Fibroblast of lung (primary cell): ENCODE results near the gene VCAN. TPM values are rescaled to one million over a fixed set of nuclear protein-coding genes. Genes with fewer than 3 reads are reported as not detected.
A peak's percentile ranks its signal among the peaks of the same experiment; 100 is the strongest.

ENCODE experiments used
- DNase-seq, 2 donors: peaks; one replicate each; pipeline versions ENCODE4 v3.0.0 to v3.0.0-alpha.2; 2010; ENCODE audit warnings: low read depth in 2 of 2
- H2AFZ ChIP-seq: 2 replicates; pipeline ENCODE4 v1.5.1; 2012; ENCODE audit warnings: low read length, control low read depth, inconsistent platforms
- H3K27ac ChIP-seq: 2 replicates; pipeline ENCODE4 v1.5.1; 2011; ENCODE audit warnings: low read length, control low read depth; ENCODE audit not compliant: insufficient read depth
- H3K27me3 ChIP-seq: 2 replicates; pipeline ENCODE4 v1.5.1; 2011; ENCODE audit warnings: mild to moderate bottlenecking, low read length; ENCODE audit not compliant: control insufficient read depth, insufficient read depth
- H3K36me3 ChIP-seq: 2 replicates; pipeline ENCODE4 v1.5.1; 2011; ENCODE audit warnings: low read length; ENCODE audit not compliant: control insufficient read depth, insufficient read depth
- H3K4me1 ChIP-seq: 2 replicates; pipeline ENCODE4 v1.5.1; 2011; ENCODE audit warnings: low read length; ENCODE audit not compliant: control insufficient read depth, insufficient read depth; ENCODE audit errors: extremely low read depth
- H3K4me2 ChIP-seq: 2 replicates; pipeline ENCODE4 v1.5.1; 2011; ENCODE audit warnings: low read length, control low read depth; ENCODE audit not compliant: insufficient read depth; ENCODE audit errors: extremely low read depth
- H3K4me3 ChIP-seq, 4 experiments: fragments of 200-600 bp in 1 of 4; sonication (generic) in 1 of 4; replicated peaks in 1 of 4; 2 replicates each; pipeline ENCODE4 v1.5.1; 2011 to 2016; ENCODE audit warnings: low read length in 4 of 4, low read depth in 3 of 4, mild to moderate bottlenecking in 3 of 4, control low read depth in 2 of 4, inconsistent platforms in 1 of 4, mixed read lengths in 1 of 4; ENCODE audit not compliant: insufficient read depth in 1 of 4; ENCODE audit errors: control extremely low read depth in 1 of 4
- H3K79me2 ChIP-seq: 2 replicates; pipeline ENCODE4 v1.5.1; 2012; ENCODE audit warnings: mild to moderate bottlenecking, low read length, inconsistent platforms; ENCODE audit not compliant: control insufficient read depth, insufficient read depth
- H3K9ac ChIP-seq: 2 replicates; pipeline ENCODE4 v1.5.1; 2011; ENCODE audit warnings: mild to moderate bottlenecking, low read length, control low read depth; ENCODE audit not compliant: insufficient read depth
- H3K9me3 ChIP-seq: 2 replicates; pipeline ENCODE4 v1.5.1; 2012; ENCODE audit warnings: low read depth, low read length; ENCODE audit not compliant: control insufficient read depth, insufficient read depth
- H4K20me1 ChIP-seq: 2 replicates; pipeline ENCODE4 v1.5.1; 2011; ENCODE audit warnings: low read length; ENCODE audit not compliant: control insufficient read depth, insufficient read depth; ENCODE audit errors: extremely low read depth
- EZH2 ChIP-seq: IDR thresholded peaks from 2 replicates; pipeline ENCODE4 v1.5.1; 2012; ENCODE audit warnings: low read length, control low read depth, mild to moderate bottlenecking; ENCODE audit errors: missing control alignments
- polyA plus RNA-seq, 2 donors: library from polyadenylated mRNA; depleted of rRNA in 1 of 2; stranded (reverse) in 1 of 2; unstranded in 1 of 2; fragments of >200 nt; gene quantifications; 2 replicates each; pipeline ENCODE4 v1.2.1, GENCODE V29; 2011 to 2012; ENCODE audit warnings: missing spikeins in 1 of 2
- total RNA-seq: library from RNA; depleted of rRNA; stranded (reverse); fragments of >200 nt; gene quantifications from 2 replicates; pipeline ENCODE4 v1.2.1, GENCODE V29; 2014
- TF ChIP-seq, protein P1 (sequence below), 2 donors: IDR thresholded peaks in 1 of 2; conservative IDR thresholded peaks in 1 of 2; 1 replicate in 1 of 2; 2 replicates in 1 of 2; pipeline ENCODE4 v1.5.1; 2011 to 2012; ENCODE audit warnings: low read length in 2 of 2, control low read depth in 1 of 2, inconsistent platforms in 1 of 2, low read depth in 1 of 2, mild to moderate bottlenecking in 1 of 2

The VCAN gene
- total and polyA plus RNA-seq, 2 donors (not counting 1 experiment from before 2014, with no cell fraction given), result 51.9 to 227 TPM

DNA sequence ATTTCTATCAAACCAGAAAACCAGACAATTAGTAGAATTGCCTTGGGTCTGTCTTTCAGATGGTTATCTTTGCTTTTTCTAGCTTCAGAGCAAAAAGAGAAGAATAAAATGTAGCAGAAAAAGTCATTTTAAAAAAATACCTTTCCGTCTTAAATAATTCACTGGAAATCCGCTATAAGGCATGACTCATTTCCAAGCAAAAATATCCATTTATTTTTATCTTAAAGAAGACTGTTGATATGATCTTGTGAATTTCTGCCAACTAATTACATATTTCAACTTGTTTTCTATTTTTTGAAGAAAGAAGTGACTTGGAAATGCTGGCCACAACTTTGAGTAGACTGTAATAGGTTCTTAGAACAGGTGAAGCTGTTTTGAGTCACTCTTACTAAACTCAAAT lies 83.7 kb downstream of the VCAN start:
- H3K36me3 ChIP-seq, result no peaks in the 10 kb centered on the region
- H3K27ac ChIP-seq, result no peak overlapping the region
- H3K4me2 ChIP-seq, result no peak overlapping the region

DNA sequence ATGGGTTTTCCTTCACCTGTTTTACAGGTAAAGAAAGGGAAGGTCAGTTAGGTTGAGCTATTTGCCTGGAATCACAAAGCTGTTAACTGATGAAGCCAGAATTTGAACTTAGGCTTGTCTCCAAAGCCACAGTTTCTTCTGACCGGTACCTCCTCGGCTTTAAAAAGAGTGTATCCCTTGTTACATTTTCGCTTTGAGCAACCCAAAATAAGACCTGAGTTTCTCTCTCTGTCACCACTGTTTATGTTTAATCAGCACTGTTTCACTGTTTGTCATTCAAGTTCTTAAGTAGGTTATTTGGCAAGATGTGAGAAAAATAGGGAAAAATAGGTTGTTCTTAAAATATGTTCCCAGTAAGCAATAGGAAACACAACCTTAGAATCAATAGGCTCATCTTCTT lies 84.6 kb downstream of the VCAN start:
- no peaks in the 10 kb centered on the region for H4K20me1 ChIP-seq
- H3K9ac ChIP-seq, result no peak overlapping the region
- peaks cover 4% of the 10 kb centered on the region for H3K4me1 ChIP-seq
- H3K79me2 ChIP-seq, result no peaks in the 10 kb centered on the region
- H3K36me3 ChIP-seq, result no peaks in the 10 kb centered on the region
- H2AFZ ChIP-seq, result no peak overlapping the region
- no peak overlapping the region for H3K4me3 ChIP-seq
- TF ChIP-seq EZH2, result no peak
- TF ChIP-seq, protein P1, sequence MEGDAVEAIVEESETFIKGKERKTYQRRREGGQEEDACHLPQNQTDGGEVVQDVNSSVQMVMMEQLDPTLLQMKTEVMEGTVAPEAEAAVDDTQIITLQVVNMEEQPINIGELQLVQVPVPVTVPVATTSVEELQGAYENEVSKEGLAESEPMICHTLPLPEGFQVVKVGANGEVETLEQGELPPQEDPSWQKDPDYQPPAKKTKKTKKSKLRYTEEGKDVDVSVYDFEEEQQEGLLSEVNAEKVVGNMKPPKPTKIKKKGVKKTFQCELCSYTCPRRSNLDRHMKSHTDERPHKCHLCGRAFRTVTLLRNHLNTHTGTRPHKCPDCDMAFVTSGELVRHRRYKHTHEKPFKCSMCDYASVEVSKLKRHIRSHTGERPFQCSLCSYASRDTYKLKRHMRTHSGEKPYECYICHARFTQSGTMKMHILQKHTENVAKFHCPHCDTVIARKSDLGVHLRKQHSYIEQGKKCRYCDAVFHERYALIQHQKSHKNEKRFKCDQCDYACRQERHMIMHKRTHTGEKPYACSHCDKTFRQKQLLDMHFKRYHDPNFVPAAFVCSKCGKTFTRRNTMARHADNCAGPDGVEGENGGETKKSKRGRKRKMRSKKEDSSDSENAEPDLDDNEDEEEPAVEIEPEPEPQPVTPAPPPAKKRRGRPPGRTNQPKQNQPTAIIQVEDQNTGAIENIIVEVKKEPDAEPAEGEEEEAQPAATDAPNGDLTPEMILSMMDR (conservative IDR thresholded peaks at IDR 0.05 in 1 of 2, IDR thresholded peaks at IDR 0.05 in 1 of 2; ENCODE audit: low read depth in 1 of 2, low read length in 2 of 2), result no peak
- no peak overlapping the region for H3K4me2 ChIP-seq
- no peak overlapping the region for H3K27ac ChIP-seq
- no peaks in the 10 kb centered on the region for H3K27me3 ChIP-seq
- H3K9me3 ChIP-seq, result no peaks in the 10 kb centered on the region
- no peak for DNase-seq

More for the DNA sequence above, 83.7 kb downstream of the VCAN start:
- Histone ChIP-seq H2AFZ (no peak overlapping the region), H3K9me3 (no peaks in the 10 kb centered on the region), H4K20me1 (no peaks in the 10 kb centered on the region), H3K4me1 (peaks cover 4% of the 10 kb centered on the region), H3K9ac (no peak overlapping the region), H3K27me3 (no peaks in the 10 kb centered on the region), H3K4me3 (no peak overlapping the region), H3K79me2 (no peaks in the 10 kb centered on the region)
- TF ChIP-seq, protein P1 (conservative IDR thresholded peaks at IDR 0.05 in 1 of 2, IDR thresholded peaks at IDR 0.05 in 1 of 2; ENCODE audit: low read depth in 1 of 2, low read length in 2 of 2), result no peak
- no peak for TF ChIP-seq EZH2
- DNase-seq, result no peak

DNA sequence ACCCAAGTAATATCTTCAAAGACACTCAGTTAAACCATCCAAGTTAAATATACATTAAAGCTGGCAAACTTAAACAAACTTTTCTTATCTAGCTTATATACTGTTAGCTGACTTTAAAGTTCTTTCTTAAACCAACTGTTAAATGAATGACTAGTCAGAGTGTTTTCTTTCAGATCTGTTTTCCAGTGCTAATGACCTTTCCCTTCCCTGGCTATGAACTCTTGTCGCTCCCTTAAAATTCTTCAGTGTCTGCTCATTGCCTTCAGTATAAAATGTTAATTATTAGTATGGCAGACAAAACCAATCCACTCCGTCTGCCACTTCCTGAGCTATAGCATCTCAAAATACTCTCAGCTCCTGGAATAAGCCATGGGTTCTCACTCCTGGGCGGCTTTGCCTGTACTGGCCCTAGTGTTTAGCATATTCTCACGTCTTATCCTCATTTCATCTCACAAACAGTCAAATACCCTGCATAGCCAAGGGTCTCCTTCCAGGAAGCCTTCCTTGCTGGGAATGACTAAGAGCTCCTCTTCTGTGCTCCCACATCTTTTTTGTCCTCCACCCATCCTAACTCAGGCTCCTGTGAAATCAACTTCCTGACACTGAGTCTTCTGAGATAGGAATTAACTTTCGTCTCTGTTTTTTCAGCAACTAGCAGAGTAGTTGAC lies 87.7 kb downstream of the VCAN start:
- Histone ChIP-seq H2AFZ (no peak overlapping the region), H3K4me1 (peaks cover 2% of the 10 kb centered on the region), H4K20me1 (no peaks in the 10 kb centered on the region), H3K27me3 (no peaks in the 10 kb centered on the region), H3K27ac (no peak overlapping the region), H3K36me3 (no peaks in the 10 kb centered on the region), H3K4me3 (no peak overlapping the region), H3K4me2 (no peak overlapping the region), H3K9ac (no peak overlapping the region), H3K9me3 (no peaks in the 10 kb centered on the region), H3K79me2 (no peaks in the 10 kb centered on the region)
- DNase-seq, result peak; percentile 28 to 63
- TF ChIP-seq EZH2, result no peak
- TF ChIP-seq, protein P1 (conservative IDR thresholded peaks at IDR 0.05 in 1 of 2, IDR thresholded peaks at IDR 0.05 in 1 of 2; ENCODE audit: low read depth in 1 of 2, low read length in 2 of 2), result no peak
